DND-41 (cell line): ENCODE measurements around the gene ADD1.

Source experiments
- EZH2 ChIP-seq: IDR thresholded peaks from 3 replicates; pipeline ENCODE4 v1.6.1; 2012; ENCODE audit warnings: borderline replicate concordance, low read depth, mild to moderate bottlenecking, moderate library complexity, low read length, inconsistent platforms; ENCODE audit not compliant: severe bottlenecking
- TF ChIP-seq, protein P1 (sequence below): IDR thresholded peaks from 2 replicates; pipeline ENCODE4 v1.5.1; 2012; ENCODE audit warnings: borderline replicate concordance, low read length, moderate library complexity, mild to moderate bottlenecking; ENCODE audit not compliant: poor library complexity, severe bottlenecking; ENCODE audit errors: extremely low read depth

DNA sequence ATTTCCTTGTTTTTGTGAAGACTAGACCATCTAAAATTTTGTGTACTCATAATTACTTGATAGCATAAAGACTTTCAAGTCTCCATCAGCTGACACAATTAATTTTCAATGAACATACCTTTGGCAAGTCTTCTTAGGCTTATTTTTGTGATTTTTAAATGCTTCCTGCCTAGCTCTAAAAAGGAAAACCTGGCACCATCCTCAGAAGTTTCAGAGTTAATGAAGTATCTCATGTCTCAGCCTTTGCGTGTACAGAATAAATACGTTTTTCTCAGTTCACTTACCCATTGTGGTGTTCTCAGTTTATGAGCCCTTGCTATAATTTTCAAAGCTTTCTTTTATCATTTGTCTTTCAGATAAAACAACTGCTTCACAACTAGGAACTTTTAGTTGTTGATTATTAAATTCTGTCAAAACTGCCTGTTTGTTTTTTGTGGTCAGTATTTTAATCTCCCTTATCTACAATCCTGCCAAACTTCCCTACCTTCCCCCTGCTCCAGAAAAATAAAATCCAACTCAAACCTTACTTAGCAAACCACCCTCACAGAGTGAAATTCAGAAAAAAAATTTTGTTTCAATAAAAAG, 21.6 kb downstream of the ADD1 start:
- TF ChIP-seq, protein P1, sequence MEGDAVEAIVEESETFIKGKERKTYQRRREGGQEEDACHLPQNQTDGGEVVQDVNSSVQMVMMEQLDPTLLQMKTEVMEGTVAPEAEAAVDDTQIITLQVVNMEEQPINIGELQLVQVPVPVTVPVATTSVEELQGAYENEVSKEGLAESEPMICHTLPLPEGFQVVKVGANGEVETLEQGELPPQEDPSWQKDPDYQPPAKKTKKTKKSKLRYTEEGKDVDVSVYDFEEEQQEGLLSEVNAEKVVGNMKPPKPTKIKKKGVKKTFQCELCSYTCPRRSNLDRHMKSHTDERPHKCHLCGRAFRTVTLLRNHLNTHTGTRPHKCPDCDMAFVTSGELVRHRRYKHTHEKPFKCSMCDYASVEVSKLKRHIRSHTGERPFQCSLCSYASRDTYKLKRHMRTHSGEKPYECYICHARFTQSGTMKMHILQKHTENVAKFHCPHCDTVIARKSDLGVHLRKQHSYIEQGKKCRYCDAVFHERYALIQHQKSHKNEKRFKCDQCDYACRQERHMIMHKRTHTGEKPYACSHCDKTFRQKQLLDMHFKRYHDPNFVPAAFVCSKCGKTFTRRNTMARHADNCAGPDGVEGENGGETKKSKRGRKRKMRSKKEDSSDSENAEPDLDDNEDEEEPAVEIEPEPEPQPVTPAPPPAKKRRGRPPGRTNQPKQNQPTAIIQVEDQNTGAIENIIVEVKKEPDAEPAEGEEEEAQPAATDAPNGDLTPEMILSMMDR = no peak
- TF ChIP-seq EZH2 = no peak
